GM23248 (cell line): Measurements from ENCODE around the gene TMEM263.

Experiments
- EZH2 ChIP-seq: fragments of 200-600 bp; sonication (generic); IDR thresholded peaks from 2 replicates; pipeline ENCODE4 v1.6.1; 2018; ENCODE audit warnings: antibody characterized with exemption, mild to moderate bottlenecking; ENCODE audit not compliant: insufficient read depth, poor library complexity, severe bottlenecking
- EZH2phosphoT487 ChIP-seq: fragments of 200-600 bp; sonication (generic); IDR thresholded peaks from 2 replicates; pipeline ENCODE4 v1.6.1; 2018; ENCODE audit warnings: antibody characterized with exemption, moderate library complexity, mild to moderate bottlenecking, low read depth; ENCODE audit not compliant: insufficient read depth

GRCh38 chr12:107017042-107017441, 61.3 kb downstream of the TMEM263 start:
- no peak for TF ChIP-seq EZH2phosphoT487
- no peak for TF ChIP-seq EZH2
